ENCODE measurements around the gene ATIC.

- no peak for TF ChIP-seq POLR2AphosphoS5 (IDR thresholded peaks at IDR 0.05)
- TF ChIP-seq, protein P1, sequence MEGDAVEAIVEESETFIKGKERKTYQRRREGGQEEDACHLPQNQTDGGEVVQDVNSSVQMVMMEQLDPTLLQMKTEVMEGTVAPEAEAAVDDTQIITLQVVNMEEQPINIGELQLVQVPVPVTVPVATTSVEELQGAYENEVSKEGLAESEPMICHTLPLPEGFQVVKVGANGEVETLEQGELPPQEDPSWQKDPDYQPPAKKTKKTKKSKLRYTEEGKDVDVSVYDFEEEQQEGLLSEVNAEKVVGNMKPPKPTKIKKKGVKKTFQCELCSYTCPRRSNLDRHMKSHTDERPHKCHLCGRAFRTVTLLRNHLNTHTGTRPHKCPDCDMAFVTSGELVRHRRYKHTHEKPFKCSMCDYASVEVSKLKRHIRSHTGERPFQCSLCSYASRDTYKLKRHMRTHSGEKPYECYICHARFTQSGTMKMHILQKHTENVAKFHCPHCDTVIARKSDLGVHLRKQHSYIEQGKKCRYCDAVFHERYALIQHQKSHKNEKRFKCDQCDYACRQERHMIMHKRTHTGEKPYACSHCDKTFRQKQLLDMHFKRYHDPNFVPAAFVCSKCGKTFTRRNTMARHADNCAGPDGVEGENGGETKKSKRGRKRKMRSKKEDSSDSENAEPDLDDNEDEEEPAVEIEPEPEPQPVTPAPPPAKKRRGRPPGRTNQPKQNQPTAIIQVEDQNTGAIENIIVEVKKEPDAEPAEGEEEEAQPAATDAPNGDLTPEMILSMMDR (IDR thresholded peaks at IDR 0.05) = no peak
- TF ChIP-seq POLR2A (IDR thresholded peaks at IDR 0.05) = no peak
These were observed 64.4 kb downstream of the ATIC start for GRCh38 chr2:215376103-215376780.
